Measurements from ENCODE around the gene PRADC1. TPM values are rescaled to one million over a fixed set of nuclear protein-coding genes. Genes with fewer than 3 reads are reported as not detected.

PRADC1 gene
- total and polyA plus RNA-seq, 2 donors from 2014 or later = 16.1 to 57.7 TPM

- DNase-seq (peak; percentile 91 to 97 (median 94)), FAIRE-seq (no peak)
- peaks cover 0 to 15% (median 2%) of the 10 kb centered on the region in 3 donors for H3K36me3 ChIP-seq (ENCODE audit: control insufficient read depth in 2 of 3, insufficient read depth in 3 of 3, low read length in 3 of 3)
- peak within 1 kb of the TSS; percentile 85 to 96 (median 87) for H3K9ac ChIP-seq (ENCODE audit: low read length in 3 of 3)
- H3K27me3 ChIP-seq (ENCODE audit: control insufficient read depth, insufficient read depth, low read length) = no peaks in the 10 kb centered on the region
- intact Hi-C loops (cut with DNase I) = no loop called here
- no peaks in the 10 kb centered on the region for H3K9me3 ChIP-seq (ENCODE audit: control insufficient read depth in 2 of 3, insufficient read depth in 1 of 3, low read length in 3 of 3)
- H3K4me1 ChIP-seq (ENCODE audit: control insufficient read depth in 2 of 3, insufficient read depth in 2 of 3, low read depth in 1 of 3, low read length in 3 of 3) = peaks cover 6 to 20% (median 11%) of the 10 kb centered on the region in 3 donors
- no peak for TF ChIP-seq CTCF (IDR thresholded peaks at IDR 0.05; ENCODE audit: borderline replicate concordance, extremely low read depth, insufficient read depth)
- peak within 1 kb of the TSS; percentile 89 to 90 for H3K27ac ChIP-seq (ENCODE audit: low read depth in 2 of 2, low read length in 2 of 2)
- peak within 1 kb of the TSS; percentile 93 to 98 (median 98) for H3K4me3 ChIP-seq (ENCODE audit: low read length in 3 of 3)
Measured at GRCh38 chr2:73233932-73234832, 1.1 kb upstream of the PRADC1 start, which contains the start of gene CCT7. CCT7 (plus strand) TSS chr2:73234308; CDS start chr2:73234379, 71 bp downstream.

- Histone ChIP-seq H3K4me1 (ENCODE audit: control insufficient read depth in 2 of 3, insufficient read depth in 2 of 3, low read depth in 1 of 3, low read length in 3 of 3) (peaks cover 6 to 20% (median 11%) of the 10 kb centered on the region in 3 donors), H3K36me3 (ENCODE audit: control insufficient read depth in 2 of 3, insufficient read depth in 3 of 3, low read length in 3 of 3) (peaks cover 0 to 19% (median 0%) of the 10 kb centered on the region in 3 donors), H3K27me3 (ENCODE audit: control insufficient read depth, insufficient read depth, low read length) (no peaks in the 10 kb centered on the region), H3K9me3 (ENCODE audit: control insufficient read depth in 2 of 3, insufficient read depth in 1 of 3, low read length in 3 of 3) (no peaks in the 10 kb centered on the region), H3K9ac (ENCODE audit: low read length in 3 of 3) (peak overlapping the region; percentile 50 to 74 (median 65)), H3K27ac (ENCODE audit: low read depth in 2 of 2, low read length in 2 of 2) (peak overlapping the region; percentile 49 to 51), H3K4me3 (ENCODE audit: low read length in 3 of 3) (peak overlapping the region; percentile 50 to 98 (median 86))
- DNase-seq (peak in 2 of 5 donors; percentile 20 to 82), FAIRE-seq (no peak)
- intact Hi-C loops (cut with DNase I) = no loop called here
- no peak for TF ChIP-seq CTCF (IDR thresholded peaks at IDR 0.05; ENCODE audit: borderline replicate concordance, extremely low read depth, insufficient read depth)
Measured at GRCh38 chr2:73232403-73233153, 461 bp downstream of the PRADC1 start.

GRCh38 chr2:73228631-73229030 is 4.4 kb downstream of the PRADC1 start:
- no peak overlapping the region for H3K9ac ChIP-seq (ENCODE audit: low read length in 3 of 3)
- peaks cover 0 to 31% (median 11%) of the 10 kb centered on the region in 3 donors for H3K36me3 ChIP-seq (ENCODE audit: control insufficient read depth in 2 of 3, insufficient read depth in 3 of 3, low read length in 3 of 3)
- no peak overlapping the region for H3K27ac ChIP-seq (ENCODE audit: low read depth in 2 of 2, low read length in 2 of 2)
- no peak for TF ChIP-seq CTCF (IDR thresholded peaks at IDR 0.05; ENCODE audit: borderline replicate concordance, extremely low read depth, insufficient read depth)
- no peak for DNase-seq
- H3K27me3 ChIP-seq (ENCODE audit: control insufficient read depth, insufficient read depth, low read length) = no peaks in the 10 kb centered on the region
- no peak overlapping the region for H3K4me3 ChIP-seq (ENCODE audit: low read length in 3 of 3)
- FAIRE-seq = no peak
- peaks cover 3 to 9% (median 4%) of the 10 kb centered on the region in 3 donors for H3K4me1 ChIP-seq (ENCODE audit: control insufficient read depth in 2 of 3, insufficient read depth in 2 of 3, low read depth in 1 of 3, low read length in 3 of 3)
- intact Hi-C loops (cut with DNase I) = no loop called here
- H3K9me3 ChIP-seq (ENCODE audit: control insufficient read depth in 2 of 3, insufficient read depth in 1 of 3, low read length in 3 of 3) = no peaks in the 10 kb centered on the region
